Thyroid gland (tissue), 4 donors: Measurements from ENCODE around the gene ZNF652. TPM values are rescaled to one million over a fixed set of nuclear protein-coding genes. Genes with fewer than 3 reads are reported as not detected.
A peak's percentile ranks its signal among the peaks of the same experiment; 100 is the strongest.

ENCODE experiments used
- DNase-seq, 2 donors: peaks; one replicate each; pipeline ENCODE4 v3.0.0-alpha.2; 2019
- H3K27ac ChIP-seq, 3 donors: fragments of 200-600 bp; sonication (generic); 1 replicate in 2 of 3; 2 replicates in 1 of 3; pipeline ENCODE4 v1.5.1; 2016 to 2019; ENCODE audit warnings: mild to moderate bottlenecking in 1 of 3, moderate library complexity in 1 of 3
- H3K27me3 ChIP-seq: fragments of 200-600 bp; sonication (generic); one replicate; pipeline ENCODE4 v1.5.1; 2019
- H3K36me3 ChIP-seq, 2 donors: fragments of 200-600 bp; sonication (generic); one replicate each; pipeline ENCODE4 v1.5.1; 2016 to 2019
- H3K4me1 ChIP-seq, 2 donors: fragments of 200-600 bp; sonication (generic); one replicate each; pipeline ENCODE4 v1.5.1; 2017 to 2019
- H3K4me3 ChIP-seq, 3 donors: fragments of 200-600 bp; sonication (generic); replicated peaks in 1 of 3; 1 replicate in 2 of 3; 2 replicates in 1 of 3; pipeline ENCODE4 v1.5.1; 2016; ENCODE audit warnings: mild to moderate bottlenecking in 1 of 3
- H3K9me3 ChIP-seq: fragments of 200-600 bp; sonication (generic); one replicate; pipeline ENCODE4 v1.5.1; 2017
- CTCF ChIP-seq, 6 experiments: fragments of 200-600 bp in 3 of 6; fragments of 450-650 bp in 3 of 6; sonication (generic) in 3 of 6; IDR thresholded peaks; one replicate each; pipeline ENCODE4 v1.5.1; 2016 to 2019; ENCODE audit warnings: antibody characterized with exemption in 6 of 6, mild to moderate bottlenecking in 2 of 6, inconsistent platforms in 1 of 6, moderate library complexity in 1 of 6
- POLR2A ChIP-seq, 2 donors: fragments of 450-650 bp; IDR thresholded peaks; one replicate each; pipeline ENCODE4 v1.6.1; 2017; ENCODE audit warnings: antibody characterized with exemption in 2 of 2, mild to moderate bottlenecking in 2 of 2, moderate library complexity in 1 of 2
- WGBS, 2 donors: methylation state at CpG; one replicate each; pipeline ENCODE4 v1.1.5; 2017; 5-methylcytosine and 5-hydroxymethylcytosine counted together
- intact Hi-C: fragments of 100-400 bp; cut with DNase I; formaldehyde crosslinking; loops from one replicate; pipeline ENCODE4 v1.15.1; 2023
- total RNA-seq, 4 donors: library from RNA; depleted of rRNA; stranded (reverse); fragments of >200 nt; gene quantifications; one replicate each; pipeline ENCODE4 v1.2.3, GENCODE V29; 2016

ZNF652 gene
- total RNA-seq, 4 donors from 2014 or later, result 60.0 to 64.9 (median 62.1) TPM

GRCh38 chr17:49364119-49364518 lies 2.1 kb upstream of the ZNF652 start:
- Histone ChIP-seq H3K27me3 (no peaks in the 10 kb centered on the region), H3K27ac (no peak overlapping the region), H3K36me3 (no peaks in the 10 kb centered on the region), H3K4me1 (peaks cover 14 to 17% of the 10 kb centered on the region in 2 donors), H3K4me3 (no peak overlapping the region), H3K9me3 (no peaks in the 10 kb centered on the region)
- TF ChIP-seq CTCF (IDR thresholded peaks at IDR 0.05), result no peak
- no peak for TF ChIP-seq POLR2A (IDR thresholded peaks at IDR 0.05)
- DNase-seq, result no peak
- WGBS, 2 donors, result 93 to 98% methylated on average over 2 of the region's 2 CpGs
- intact Hi-C loops, result no loop called here

- DNase-seq, result no peak
- intact Hi-C loops, result no loop called here
- no peaks in the 10 kb centered on the region for H3K27me3 ChIP-seq
- no peak overlapping the region for H3K4me3 ChIP-seq
- H3K36me3 ChIP-seq, result no peaks in the 10 kb centered on the region
- peaks cover 16 to 26% of the 10 kb centered on the region in 2 donors for H3K4me1 ChIP-seq
- no peak overlapping the region for H3K27ac ChIP-seq
- WGBS, 2 donors, result 93 to 94% methylated on average over 4 of the region's 4 CpGs
- H3K9me3 ChIP-seq, result no peaks in the 10 kb centered on the region
- TF ChIP-seq POLR2A (IDR thresholded peaks at IDR 0.05) (no peak), CTCF (IDR thresholded peaks at IDR 0.05) (no peak)
Observed at GRCh38 chr17:49363251-49363650, 1.2 kb upstream of the ZNF652 start.

- Histone ChIP-seq H3K9me3 (no peaks in the 10 kb centered on the region), H3K27ac (peak overlapping the region; percentile 69 to 77 (median 69)), H3K36me3 (no peaks in the 10 kb centered on the region), H3K4me1 (peaks cover 21 to 31% of the 10 kb centered on the region in 2 donors), H3K27me3 (no peaks in the 10 kb centered on the region), H3K4me3 (peak overlapping the region in 2 of 3 donors; percentile 32 to 94)
- DNase-seq, result no peak
- TF ChIP-seq POLR2A (IDR thresholded peaks at IDR 0.05) (no peak), CTCF (IDR thresholded peaks at IDR 0.05) (no peak)
- 18 to 19% methylated on average over 10 of the region's 10 CpGs for WGBS, 2 donors
- intact Hi-C loops, result no loop called here
Observed at GRCh38 chr17:49362723-49363117, 670 bp upstream of the ZNF652 start.

GRCh38 chr17:49361129-49361901 lies 735 bp downstream of the ZNF652 start:
- no peaks in the 10 kb centered on the region for H3K9me3 ChIP-seq
- H3K4me3 ChIP-seq, result peak overlapping the region; percentile 57 to 94 (median 76)
- TF ChIP-seq CTCF (IDR thresholded peaks at IDR 0.05) (no peak), POLR2A (IDR thresholded peaks at IDR 0.05) (peak in 1 of 2 donors; percentile 17)
- H3K27ac ChIP-seq, result peak overlapping the region; percentile 60 to 87 (median 77)
- DNase-seq, result peak; percentile 34 to 39
- no peaks in the 10 kb centered on the region for H3K36me3 ChIP-seq
- H3K27me3 ChIP-seq, result no peaks in the 10 kb centered on the region
- peaks cover 25 to 38% of the 10 kb centered on the region in 2 donors for H3K4me1 ChIP-seq
- intact Hi-C loops, result no loop called here
- 1 to 2% methylated on average over 9 to 16 of the region's 52 CpGs for WGBS, 2 donors

- WGBS, 2 donors, result 5 to 8% methylated on average over 5 to 8 of the region's 8 CpGs
Observed at GRCh38 chr17:49360796-49361128, 1.3 kb downstream of the ZNF652 start.

More at GRCh38 chr17:49360796-49361128, 1.3 kb downstream of the ZNF652 start:
- Histone ChIP-seq H3K27me3 (no peaks in the 10 kb centered on the region), H3K9me3 (no peaks in the 10 kb centered on the region), H3K27ac (peak overlapping the region in 2 of 3 donors; percentile 33 to 77), H3K36me3 (no peaks in the 10 kb centered on the region), H3K4me3 (peak overlapping the region in 2 of 3 donors; percentile 57 to 94), H3K4me1 (peaks cover 25 to 38% of the 10 kb centered on the region in 2 donors)
- DNase-seq, result peak; percentile 22 to 28
- intact Hi-C loops, result no loop called here
- no peak for TF ChIP-seq CTCF (IDR thresholded peaks at IDR 0.05)
- no peak for TF ChIP-seq POLR2A (IDR thresholded peaks at IDR 0.05)
